Progenitor cell of endocrine pancreas (in vitro differentiated cells): Measurements from ENCODE around the gene PCK1. TPM values are rescaled to one million over a fixed set of nuclear protein-coding genes. Genes with fewer than 3 reads are reported as not detected.

Experiments
- DNase-seq: peaks from one replicate; pipeline ENCODE4 v3.0.0; 2021; ENCODE audit warnings: low spot score; ENCODE audit not compliant: unreplicated experiment
- H3K27ac Mint-ChIP-seq: 2 replicates; pipeline ENCODE4 v1.8.0; 2021; ENCODE audit warnings: mild to moderate bottlenecking, moderate library complexity, mixed read lengths
- H3K27me3 Mint-ChIP-seq: 2 replicates; pipeline ENCODE4 v1.8.0; 2021; ENCODE audit warnings: mixed read lengths
- H3K36me3 Mint-ChIP-seq: 2 replicates; pipeline ENCODE4 v1.8.0; 2022; ENCODE audit warnings: mixed read lengths; ENCODE audit not compliant: insufficient read depth
- H3K4me1 Mint-ChIP-seq: 2 replicates; pipeline ENCODE4 v1.8.0; 2021; ENCODE audit warnings: low read depth, mixed read lengths
- H3K4me3 Mint-ChIP-seq: 2 replicates; pipeline ENCODE4 v1.8.0; 2021; ENCODE audit warnings: low read depth, mild to moderate bottlenecking, moderate library complexity, mixed read lengths
- H3K9me3 Mint-ChIP-seq: 2 replicates; pipeline ENCODE4 v1.8.0; 2021; ENCODE audit warnings: low read depth, mixed read lengths
- total RNA-seq: library from RNA; stranded (reverse); gene quantifications from 2 replicates; pipeline ENCODE4 v1.2.1, GENCODE V29; 2021
- TF ChIP-seq, protein P1 (sequence below): fragments of 200-600 bp; sonication (generic); IDR thresholded peaks from one replicate; pipeline ENCODE4 v1.5.0; 2021; ENCODE audit warnings: antibody characterized with exemption, mild to moderate bottlenecking; ENCODE audit not compliant: unreplicated experiment

PCK1 gene
- total RNA-seq, 1 donor from 2014 or later, result not detected

DNA sequence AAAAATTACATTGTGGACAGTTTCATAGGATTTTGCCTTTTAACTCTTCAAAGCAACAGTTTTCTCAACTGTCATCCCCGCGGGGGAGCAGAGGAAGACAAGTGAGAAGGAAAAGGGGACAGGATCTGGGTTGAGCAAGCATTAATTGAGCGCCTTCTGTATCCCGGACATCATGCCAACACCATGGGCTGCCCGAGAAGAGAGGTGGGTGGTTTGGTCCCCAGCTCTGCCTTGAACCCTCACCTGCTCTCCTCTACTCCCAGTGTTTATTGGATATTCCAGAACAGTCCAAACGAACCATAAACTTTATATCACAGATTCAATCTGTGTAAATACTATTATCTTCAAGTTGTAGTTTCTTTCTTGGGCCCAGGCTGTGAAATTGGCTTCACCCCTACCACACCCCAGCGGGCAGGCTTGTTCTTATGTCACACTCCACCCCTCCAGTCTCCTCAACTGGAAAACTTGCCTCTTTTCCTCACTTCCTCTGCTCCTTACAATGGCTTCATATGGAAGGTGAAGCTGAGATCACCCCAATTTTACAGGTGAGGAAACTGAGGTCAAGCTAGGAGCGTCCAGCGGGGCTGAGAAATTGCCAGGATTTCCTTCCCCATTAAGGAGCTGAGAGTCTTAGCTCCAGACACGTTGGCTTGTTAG is 6.0 kb downstream of the PCK1 start:
- TF ChIP-seq, protein P1, sequence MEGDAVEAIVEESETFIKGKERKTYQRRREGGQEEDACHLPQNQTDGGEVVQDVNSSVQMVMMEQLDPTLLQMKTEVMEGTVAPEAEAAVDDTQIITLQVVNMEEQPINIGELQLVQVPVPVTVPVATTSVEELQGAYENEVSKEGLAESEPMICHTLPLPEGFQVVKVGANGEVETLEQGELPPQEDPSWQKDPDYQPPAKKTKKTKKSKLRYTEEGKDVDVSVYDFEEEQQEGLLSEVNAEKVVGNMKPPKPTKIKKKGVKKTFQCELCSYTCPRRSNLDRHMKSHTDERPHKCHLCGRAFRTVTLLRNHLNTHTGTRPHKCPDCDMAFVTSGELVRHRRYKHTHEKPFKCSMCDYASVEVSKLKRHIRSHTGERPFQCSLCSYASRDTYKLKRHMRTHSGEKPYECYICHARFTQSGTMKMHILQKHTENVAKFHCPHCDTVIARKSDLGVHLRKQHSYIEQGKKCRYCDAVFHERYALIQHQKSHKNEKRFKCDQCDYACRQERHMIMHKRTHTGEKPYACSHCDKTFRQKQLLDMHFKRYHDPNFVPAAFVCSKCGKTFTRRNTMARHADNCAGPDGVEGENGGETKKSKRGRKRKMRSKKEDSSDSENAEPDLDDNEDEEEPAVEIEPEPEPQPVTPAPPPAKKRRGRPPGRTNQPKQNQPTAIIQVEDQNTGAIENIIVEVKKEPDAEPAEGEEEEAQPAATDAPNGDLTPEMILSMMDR, result no peak
- Mint-ChIP-seq H3K4me1 (no peaks in the 10 kb centered on the region), H3K9me3 (no peaks in the 10 kb centered on the region), H3K27me3 (peaks cover 46% of the 10 kb centered on the region), H3K36me3 (no peaks in the 10 kb centered on the region), H3K27ac (no peak overlapping the region), H3K4me3 (no peak overlapping the region)
- no peak for DNase-seq

DNA sequence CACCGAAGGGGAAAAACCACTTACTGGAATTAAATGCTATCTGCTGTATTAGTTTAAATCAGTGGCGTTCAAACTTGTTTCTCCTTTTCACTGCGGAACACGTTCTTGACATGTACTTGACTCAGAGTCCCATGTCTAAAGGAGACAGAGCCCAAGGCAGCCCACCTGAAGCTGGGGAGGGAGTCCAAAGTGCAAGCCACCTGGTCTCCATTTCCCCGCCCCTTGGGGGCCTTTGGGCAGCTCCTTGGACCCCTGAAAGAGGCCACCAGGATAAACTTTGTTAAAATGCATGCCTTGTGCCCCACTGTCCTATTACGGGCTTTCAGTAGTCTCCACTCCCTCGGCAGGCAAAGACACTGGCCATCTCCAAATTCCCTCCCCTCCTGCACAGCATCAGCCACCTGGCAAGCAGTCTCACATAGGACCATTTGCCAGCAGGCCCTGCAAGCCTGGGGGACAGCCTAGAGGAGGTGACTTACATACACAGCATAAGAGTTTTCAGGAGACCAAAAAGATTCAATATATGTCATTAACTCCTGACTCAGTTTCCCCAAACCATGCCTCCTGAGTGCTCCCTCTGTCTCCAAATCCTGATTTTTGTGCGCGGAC is 6.7 kb downstream of the PCK1 start:
- Mint-ChIP-seq H3K4me1 (no peaks in the 10 kb centered on the region), H3K4me3 (no peak overlapping the region), H3K27me3 (peaks cover 50% of the 10 kb centered on the region)

DNA sequence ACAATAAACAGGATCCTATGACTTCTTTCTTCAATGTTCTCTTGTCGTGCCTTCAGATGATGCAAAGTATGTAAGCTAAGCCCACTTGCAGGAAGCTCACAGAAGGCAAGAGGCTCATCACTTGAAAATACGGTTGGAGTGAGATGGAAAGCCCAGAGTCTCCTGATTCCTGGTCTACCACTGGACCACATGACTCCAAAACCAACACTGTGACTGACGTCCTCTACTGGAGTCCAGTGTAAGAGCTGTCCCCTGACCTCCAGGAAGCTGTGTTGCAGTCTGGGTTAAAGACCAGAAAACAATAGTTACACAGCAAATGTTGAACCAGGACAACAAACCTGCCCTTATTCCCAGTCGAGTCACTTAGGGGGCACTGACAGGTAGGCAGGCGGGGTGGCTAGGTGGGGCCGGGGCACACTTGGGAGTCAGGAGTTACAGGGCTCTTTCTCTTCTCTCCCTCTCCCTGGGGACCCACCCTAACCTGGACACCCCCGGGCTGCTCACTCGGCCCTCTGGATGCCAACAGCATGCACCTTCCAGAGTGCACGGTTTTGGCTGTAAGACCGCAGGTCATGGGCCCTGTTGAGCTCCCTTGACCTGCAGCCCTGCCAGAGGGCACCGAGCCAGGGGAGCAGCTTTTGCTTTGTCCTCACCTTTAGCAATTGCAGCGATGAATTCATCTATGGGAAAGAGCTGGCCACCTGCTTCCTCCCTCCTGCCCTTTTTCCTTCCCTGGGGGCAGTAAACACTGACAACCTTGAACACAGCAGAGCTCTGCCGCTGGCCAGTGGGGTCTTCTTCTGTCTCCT is 7.4 kb downstream of the PCK1 start:
- H3K27me3 Mint-ChIP-seq, result peaks cover 53% of the 10 kb centered on the region
- DNase-seq, result no peak
- TF ChIP-seq, protein P1, result no peak

More for the DNA sequence above, 6.7 kb downstream of the PCK1 start:
- no peaks in the 10 kb centered on the region for H3K9me3 Mint-ChIP-seq
- H3K27ac Mint-ChIP-seq, result no peak overlapping the region
- no peak for DNase-seq
- no peaks in the 10 kb centered on the region for H3K36me3 Mint-ChIP-seq
- TF ChIP-seq, protein P1, result no peak

DNA sequence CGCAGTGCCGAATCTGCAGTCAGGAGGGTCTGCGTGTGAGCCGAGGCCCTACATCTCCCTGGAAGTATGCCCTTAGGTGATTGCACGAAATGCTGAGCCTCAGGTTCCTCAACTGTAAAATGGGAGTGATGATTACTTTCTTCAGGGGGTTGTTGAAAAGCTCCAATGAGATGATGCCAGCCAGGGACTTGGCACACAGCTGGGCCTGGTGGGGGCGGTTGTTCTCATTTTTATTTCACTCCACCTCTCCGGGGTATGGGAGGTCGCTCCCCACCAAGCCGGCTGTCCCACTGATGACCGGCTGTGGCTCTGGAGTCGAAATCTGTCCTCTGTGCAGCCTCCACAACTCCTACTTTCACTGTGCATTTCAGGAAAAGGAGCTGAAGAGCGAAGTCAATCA is 8.1 kb downstream of the PCK1 start:
- Mint-ChIP-seq H3K4me1 (peaks cover 6% of the 10 kb centered on the region), H3K36me3 (no peaks in the 10 kb centered on the region), H3K27me3 (peaks cover 60% of the 10 kb centered on the region), H3K27ac (no peak overlapping the region), H3K9me3 (no peaks in the 10 kb centered on the region), H3K4me3 (no peak overlapping the region)
- no peak for DNase-seq
- TF ChIP-seq, protein P1, result no peak

More for the DNA sequence above, 7.4 kb downstream of the PCK1 start:
- Mint-ChIP-seq H3K4me3 (no peak overlapping the region), H3K27ac (no peak overlapping the region), H3K36me3 (no peaks in the 10 kb centered on the region), H3K9me3 (no peaks in the 10 kb centered on the region), H3K4me1 (peaks cover 2% of the 10 kb centered on the region)

DNA sequence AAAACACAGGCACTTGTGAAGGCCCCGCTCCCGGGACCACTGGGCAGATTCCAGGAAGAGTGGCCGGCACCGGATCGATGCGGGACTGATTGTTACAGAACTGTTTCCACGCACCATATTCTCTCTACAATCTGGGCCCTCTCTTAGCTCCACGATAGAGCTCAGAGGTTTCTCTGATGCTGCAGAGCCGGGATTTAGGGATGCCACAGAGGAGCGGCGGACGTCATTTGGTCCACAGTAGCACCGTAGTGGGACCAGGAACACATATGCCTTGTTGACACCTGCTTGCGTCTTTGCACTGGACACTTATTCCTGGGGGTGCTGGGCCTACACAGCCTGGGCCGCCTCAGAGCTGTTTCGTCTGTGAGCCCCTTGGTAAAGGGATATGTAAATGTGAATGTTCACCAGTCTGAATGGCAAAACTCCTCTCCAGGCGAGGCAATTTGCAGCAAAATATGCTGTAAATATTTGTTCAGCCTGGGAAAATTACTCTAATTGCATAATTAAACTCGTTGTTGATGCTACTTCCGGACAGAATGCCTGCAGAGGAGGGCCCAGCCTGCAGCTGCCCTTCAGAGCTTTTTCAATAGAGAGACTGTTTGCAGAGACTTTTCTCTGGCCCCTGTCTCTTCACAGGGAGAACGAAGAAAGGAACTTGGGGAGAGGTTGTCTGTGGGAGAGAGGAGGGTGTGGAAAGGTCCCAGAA is 9.4 kb downstream of the PCK1 start:
- peaks cover 6% of the 10 kb centered on the region for H3K4me1 Mint-ChIP-seq
- H3K36me3 Mint-ChIP-seq, result no peaks in the 10 kb centered on the region
- H3K27me3 Mint-ChIP-seq, result peaks cover 61% of the 10 kb centered on the region
- H3K4me3 Mint-ChIP-seq, result no peak overlapping the region
- no peak overlapping the region for H3K27ac Mint-ChIP-seq
- TF ChIP-seq, protein P1, result no peak
- H3K9me3 Mint-ChIP-seq, result no peaks in the 10 kb centered on the region
- DNase-seq, result no peak
